Measurements from ENCODE around the gene NELFB. TPM values are rescaled to one million over a fixed set of nuclear protein-coding genes. Genes with fewer than 3 reads are reported as not detected.
A peak's percentile ranks its signal among the peaks of the same experiment; 100 is the strongest.

Gene NELFB
- total RNA-seq, 1 experiment from 2014 or later: 17.8 TPM

DNA sequence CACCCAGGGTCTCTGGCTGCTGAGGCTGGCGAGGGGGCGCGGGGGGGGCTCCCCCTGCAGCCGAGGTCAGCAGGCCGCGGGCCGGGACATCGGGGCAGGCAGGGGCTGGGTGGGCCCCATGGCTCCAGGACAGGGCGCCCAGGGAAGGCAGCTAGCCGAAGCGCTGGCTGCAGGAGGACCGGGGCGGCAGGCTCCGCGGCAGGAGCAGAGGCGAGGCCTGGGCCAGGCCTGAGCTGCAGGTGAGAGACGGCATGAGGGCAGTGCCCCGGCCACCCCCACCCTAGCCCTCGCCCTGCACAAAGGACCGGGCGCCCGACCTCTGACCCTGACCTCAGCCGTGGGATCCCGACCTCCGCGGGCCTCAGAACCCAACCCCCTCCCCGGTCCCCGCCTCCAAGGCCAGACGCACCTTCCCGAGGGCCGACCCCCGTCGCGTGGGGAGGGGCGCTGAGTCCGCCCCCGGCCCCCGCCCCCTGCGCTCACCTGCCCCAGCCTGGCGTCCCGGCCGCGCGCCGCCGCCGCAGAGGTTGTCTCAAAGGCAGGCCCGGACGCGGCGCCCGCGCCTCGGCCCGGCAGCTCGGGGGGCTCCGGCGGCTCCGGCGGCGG is 33.5 kb upstream of the NELFB start:
- H3K4me2 ChIP-seq (ENCODE audit: low read depth, low read length, poor library complexity, severe bottlenecking): no peak overlapping the region
- H3K79me2 ChIP-seq (ENCODE audit: low read length): no peaks in the 10 kb centered on the region
- H3K27ac ChIP-seq (ENCODE audit: low read length): no peak overlapping the region
- no peaks in the 10 kb centered on the region for H3K36me3 ChIP-seq (ENCODE audit: insufficient read depth, low read length)
- H3K4me3 ChIP-seq (ENCODE audit: low read length): no peak overlapping the region
- H3K4me1 ChIP-seq (ENCODE audit: low read length): peaks cover 22% of the 10 kb centered on the region
- no peak for DNase-seq
- H2AFZ ChIP-seq (ENCODE audit: low read length): no peak overlapping the region
- no peaks in the 10 kb centered on the region for H3K9me2 ChIP-seq (replicated peaks; ENCODE audit: insufficient read depth, low read length)
- no peaks in the 10 kb centered on the region for H3K27me3 ChIP-seq (ENCODE audit: low read length)
- no peaks in the 10 kb centered on the region for H3K9me3 ChIP-seq (ENCODE audit: low read length)
- no peaks in the 10 kb centered on the region for H4K20me1 ChIP-seq (ENCODE audit: insufficient read depth, low read depth, low read length)
- no peak overlapping the region for H3K9ac ChIP-seq (ENCODE audit: low read length)

GRCh38 chr9:137222190-137223077 is 32.7 kb upstream of the NELFB start, which contains the start of gene RNF208:
RNF208 (minus strand) TSS chr9:137222240; CDS start chr9:137221212, 1,028 bp downstream.
- peak within 1 kb of the TSS; percentile 98 for H3K4me3 ChIP-seq (ENCODE audit: low read length)
- DNase-seq: no peak

GRCh38 chr9:137223078-137223970 is 31.8 kb upstream of the NELFB start:
- Histone ChIP-seq H3K79me2 (ENCODE audit: low read length) (no peaks in the 10 kb centered on the region), H4K20me1 (ENCODE audit: insufficient read depth, low read depth, low read length) (no peaks in the 10 kb centered on the region), H3K27me3 (ENCODE audit: low read length) (no peaks in the 10 kb centered on the region), H2AFZ (ENCODE audit: low read length) (no peak overlapping the region), H3K4me1 (ENCODE audit: low read length) (peaks cover 22% of the 10 kb centered on the region), H3K9me2 (replicated peaks; ENCODE audit: insufficient read depth, low read length) (no peaks in the 10 kb centered on the region), H3K9me3 (ENCODE audit: low read length) (no peaks in the 10 kb centered on the region), H3K4me2 (ENCODE audit: low read depth, low read length, poor library complexity, severe bottlenecking) (peak overlapping the region; percentile 81), H3K4me3 (ENCODE audit: low read length) (peak overlapping the region; percentile 98), H3K27ac (ENCODE audit: low read length) (peak overlapping the region; percentile 74), H3K36me3 (ENCODE audit: insufficient read depth, low read length) (no peaks in the 10 kb centered on the region), H3K9ac (ENCODE audit: low read length) (peak overlapping the region; percentile 98)
- peak; percentile 99 for DNase-seq

More at GRCh38 chr9:137222190-137223077, 32.7 kb upstream of the NELFB start, which contains the start of gene RNF208:
- Histone ChIP-seq H3K9me3 (ENCODE audit: low read length) (no peaks in the 10 kb centered on the region), H3K27me3 (ENCODE audit: low read length) (no peaks in the 10 kb centered on the region), H3K9me2 (replicated peaks; ENCODE audit: insufficient read depth, low read length) (no peaks in the 10 kb centered on the region), H4K20me1 (ENCODE audit: insufficient read depth, low read depth, low read length) (no peaks in the 10 kb centered on the region), H3K4me1 (ENCODE audit: low read length) (peaks cover 22% of the 10 kb centered on the region), H3K27ac (ENCODE audit: low read length) (no peak within 1 kb of the TSS), H3K9ac (ENCODE audit: low read length) (peak within 1 kb of the TSS; percentile 98), H2AFZ (ENCODE audit: low read length) (no peak within 1 kb of the TSS), H3K36me3 (ENCODE audit: insufficient read depth, low read length) (no peaks in the 10 kb centered on the region), H3K4me2 (ENCODE audit: low read depth, low read length, poor library complexity, severe bottlenecking) (peak within 1 kb of the TSS; percentile 71), H3K79me2 (ENCODE audit: low read length) (no peaks in the 10 kb centered on the region)

- Histone ChIP-seq H3K9me2 (replicated peaks; ENCODE audit: insufficient read depth, low read length) (no peaks in the 10 kb centered on the region), H3K4me2 (ENCODE audit: low read depth, low read length, poor library complexity, severe bottlenecking) (peak within 1 kb of the TSS; percentile 81), H3K27me3 (ENCODE audit: low read length) (no peaks in the 10 kb centered on the region), H2AFZ (ENCODE audit: low read length) (no peak within 1 kb of the TSS), H3K4me3 (ENCODE audit: low read length) (peak within 1 kb of the TSS; percentile 98), H3K36me3 (ENCODE audit: insufficient read depth, low read length) (no peaks in the 10 kb centered on the region), H3K27ac (ENCODE audit: low read length) (peak within 1 kb of the TSS; percentile 74; the same call in 1 of the 2 replicates), H3K79me2 (ENCODE audit: low read length) (no peaks in the 10 kb centered on the region), H3K9me3 (ENCODE audit: low read length) (no peaks in the 10 kb centered on the region), H4K20me1 (ENCODE audit: insufficient read depth, low read depth, low read length) (no peaks in the 10 kb centered on the region), H3K4me1 (ENCODE audit: low read length) (peaks cover 22% of the 10 kb centered on the region), H3K9ac (ENCODE audit: low read length) (peak within 1 kb of the TSS; percentile 98)
- no peak for DNase-seq
These were observed 30.1 kb upstream of the NELFB start, which contains the start of gene CYSRT1 for GRCh38 chr9:137224830-137225694. CYSRT1 (plus strand) TSS chr9:137225174; CDS start chr9:137225622, 448 bp downstream.

DNA sequence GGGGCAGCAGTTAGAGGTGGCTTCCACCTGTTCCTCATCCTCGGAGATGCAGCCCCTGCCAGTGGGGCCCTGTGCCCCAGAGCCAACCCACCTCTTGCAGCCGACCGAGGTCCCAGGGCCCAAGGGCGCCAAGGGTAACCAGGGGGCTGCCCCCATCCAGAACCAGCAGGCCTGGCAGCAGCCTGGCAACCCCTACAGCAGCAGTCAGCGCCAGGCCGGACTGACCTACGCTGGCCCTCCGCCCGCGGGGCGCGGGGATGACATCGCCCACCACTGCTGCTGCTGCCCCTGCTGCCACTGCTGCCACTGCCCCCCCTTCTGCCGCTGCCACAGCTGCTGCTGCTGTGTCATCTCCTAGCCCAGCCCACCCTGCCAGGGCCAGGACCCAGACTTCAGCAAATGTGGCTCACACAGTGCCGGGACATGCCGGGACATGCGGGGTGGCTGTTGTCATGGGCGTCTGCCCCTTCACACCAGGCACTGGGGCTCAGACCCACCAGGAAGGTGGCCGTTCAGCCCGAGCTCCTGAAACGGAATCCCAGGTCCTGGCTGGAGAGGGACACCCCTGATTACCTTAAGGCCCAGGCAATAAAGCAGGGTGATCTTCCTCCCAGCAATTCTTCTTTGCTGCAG is 29.3 kb upstream of the NELFB start:
- Histone ChIP-seq H3K4me1 (ENCODE audit: low read length) (peaks cover 22% of the 10 kb centered on the region), H3K4me3 (ENCODE audit: low read length) (no peak overlapping the region), H3K9me3 (ENCODE audit: low read length) (no peaks in the 10 kb centered on the region), H4K20me1 (ENCODE audit: insufficient read depth, low read depth, low read length) (no peaks in the 10 kb centered on the region), H3K36me3 (ENCODE audit: insufficient read depth, low read length) (no peaks in the 10 kb centered on the region), H3K27ac (ENCODE audit: low read length) (no peak overlapping the region), H3K9ac (ENCODE audit: low read length) (no peak overlapping the region; the same call in 1 of the 2 replicates), H3K9me2 (replicated peaks; ENCODE audit: insufficient read depth, low read length) (no peaks in the 10 kb centered on the region), H3K4me2 (ENCODE audit: low read depth, low read length, poor library complexity, severe bottlenecking) (no peak overlapping the region), H3K27me3 (ENCODE audit: low read length) (no peaks in the 10 kb centered on the region), H3K79me2 (ENCODE audit: low read length) (no peaks in the 10 kb centered on the region), H2AFZ (ENCODE audit: low read length) (no peak overlapping the region)
- no peak for DNase-seq

DNA sequence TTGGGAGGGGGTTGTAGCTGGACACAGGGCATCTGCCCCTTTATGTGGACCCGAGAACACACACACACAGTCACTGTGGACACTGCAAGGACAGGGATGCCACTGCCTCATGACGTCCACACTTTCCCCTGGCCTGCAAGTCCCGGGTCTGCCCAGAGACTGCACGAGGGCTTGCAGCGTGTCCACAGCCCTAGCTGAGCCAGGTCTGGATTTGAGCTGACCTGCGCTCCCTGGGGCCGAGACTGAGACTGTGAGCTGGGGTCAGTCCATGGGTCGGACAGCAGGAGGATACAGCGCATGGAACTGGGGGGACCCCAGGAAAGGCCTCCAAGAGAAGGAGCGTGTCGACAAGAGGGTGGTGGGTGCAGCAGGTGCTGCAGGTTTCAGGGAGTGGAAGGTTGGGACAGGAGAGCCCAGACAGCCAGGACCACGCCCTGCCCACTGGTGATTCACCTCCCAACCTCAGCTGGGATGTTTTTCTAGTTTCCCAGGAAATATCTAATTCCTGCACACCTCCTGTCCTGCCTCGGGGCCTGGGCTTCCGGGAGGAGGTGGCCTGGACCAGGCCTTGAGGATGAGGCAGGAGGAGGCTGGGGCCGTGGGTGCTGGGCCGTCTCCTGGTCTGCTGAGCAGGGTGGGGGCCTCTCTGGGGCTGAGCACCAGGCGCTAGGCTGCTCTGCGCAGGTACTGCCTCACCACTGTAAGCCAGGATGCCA is 28.6 kb upstream of the NELFB start:
- Histone ChIP-seq H3K79me2 (ENCODE audit: low read length) (no peaks in the 10 kb centered on the region), H2AFZ (ENCODE audit: low read length) (no peak overlapping the region), H3K36me3 (ENCODE audit: insufficient read depth, low read length) (no peaks in the 10 kb centered on the region), H3K4me2 (ENCODE audit: low read depth, low read length, poor library complexity, severe bottlenecking) (no peak overlapping the region), H3K4me3 (ENCODE audit: low read length) (no peak overlapping the region), H4K20me1 (ENCODE audit: insufficient read depth, low read depth, low read length) (no peaks in the 10 kb centered on the region), H3K4me1 (ENCODE audit: low read length) (peaks cover 22% of the 10 kb centered on the region), H3K27ac (ENCODE audit: low read length) (no peak overlapping the region), H3K9me3 (ENCODE audit: low read length) (no peaks in the 10 kb centered on the region), H3K9me2 (replicated peaks; ENCODE audit: insufficient read depth, low read length) (no peaks in the 10 kb centered on the region), H3K9ac (ENCODE audit: low read length) (no peak overlapping the region), H3K27me3 (ENCODE audit: low read length) (no peaks in the 10 kb centered on the region)
- no peak for DNase-seq

Measured in Karpas-422 (cell line).